ENCODE results near the gene PDXP.

DNA sequence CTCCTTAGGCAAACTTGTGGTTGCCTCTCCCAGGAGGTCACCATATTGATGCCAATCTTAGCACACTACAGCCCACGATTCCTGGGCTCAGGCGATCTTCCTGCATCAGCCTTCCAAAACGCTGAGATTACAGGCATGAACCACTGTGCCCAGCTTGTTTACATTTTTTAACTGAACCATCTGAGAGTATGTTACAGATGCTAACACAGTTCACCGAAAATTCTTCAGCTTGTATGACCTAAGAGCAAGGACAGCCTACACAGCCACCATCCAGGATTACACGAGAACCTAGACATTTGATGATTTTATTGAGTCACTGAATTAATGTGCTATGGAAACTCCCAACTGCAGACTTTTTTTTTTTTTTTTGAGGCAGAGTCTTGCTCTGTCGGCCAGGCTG, 11.1 kb downstream of the PDXP start:
- TF ChIP-seq CTCF (conservative IDR thresholded peaks at IDR 0.05; ENCODE audit: low read depth, low read length) (no peak), POLR2A (IDR thresholded peaks at IDR 0.05; ENCODE audit: low read depth, low read length) (no peak), MAFK (IDR thresholded peaks at IDR 0.05; ENCODE audit: low read depth, low read length) (no peak), RFX5 (IDR thresholded peaks at IDR 0.05; ENCODE audit: low read depth, low read length) (no peak), RCOR1 (IDR thresholded peaks at IDR 0.05; ENCODE audit: insufficient replicate concordance, low read length) (peak; percentile 30), BHLHE40 (IDR thresholded peaks at IDR 0.05; ENCODE audit: low read depth, low read length) (peak; percentile 37; the same call in 1 of the 2 replicates), SMC3 (IDR thresholded peaks at IDR 0.05; ENCODE audit: low read depth, low read length) (no peak), RAD21 (IDR thresholded peaks at IDR 0.05; ENCODE audit: low read length) (no peak), MAZ (IDR thresholded peaks at IDR 0.05; ENCODE audit: borderline replicate concordance, low read depth, low read length) (no peak)
